ENCODE data around the gene NOLC1. TPM values are rescaled to one million over a fixed set of nuclear protein-coding genes. Genes with fewer than 3 reads are reported as not detected.

NOLC1 gene
- total RNA-seq, 2 experiments from 2014 or later, result 210 to 215 TPM

- intact Hi-C loops (cut with micrococcal nuclease), result no loop called here
- ChIA-PET CTCF (interaction anchor here (0.6 to 2.4 kb wide), 7 partner anchors 13 to 78 kb away, joined by 3 to 13 read pairs (median 5); partner anchors contain the start of gene PPRC1), POLR2A (interaction anchor here (0.7 to 12.5 kb wide), 9 partner anchors 10 to 333 kb away, joined by 3 to 250 read pairs (median 9); partner anchors contain the start of genes LDB1 and OGA)
- no peaks in the 10 kb centered on the region for H3K27me3 Mint-ChIP-seq
- peak overlapping the region; percentile 99 for H3K27ac Mint-ChIP-seq
- ATAC-seq (no peak), DNase-seq (no peak)
- H3K4me1 Mint-ChIP-seq (ENCODE audit: low read depth), result peaks cover 35% of the 10 kb centered on the region
- H3K4me3 Mint-ChIP-seq, result peak overlapping the region; percentile 97
- no peak for TF ChIP-seq CTCF (IDR thresholded peaks at IDR 0.05)
- peaks cover 86% of the 10 kb centered on the region for H3K36me3 Mint-ChIP-seq (ENCODE audit: low read depth)
- no peaks in the 10 kb centered on the region for H3K9me3 Mint-ChIP-seq
Measured at GRCh38 chr10:102150970-102151773, 1.0 kb upstream of the NOLC1 start.

GRCh38 chr10:102152545-102152890 is 329 bp downstream of the NOLC1 start:
- Mint-ChIP-seq H3K4me1 (ENCODE audit: low read depth) (peaks cover 49% of the 10 kb centered on the region), H3K9me3 (no peaks in the 10 kb centered on the region), H3K4me3 (peak overlapping the region; percentile 97), H3K27ac (peak overlapping the region; percentile 99), H3K36me3 (ENCODE audit: low read depth) (peaks cover 86% of the 10 kb centered on the region), H3K27me3 (no peaks in the 10 kb centered on the region)
- no peak for TF ChIP-seq CTCF (IDR thresholded peaks at IDR 0.05)
- intact Hi-C loops (cut with micrococcal nuclease), result loop anchor here (2.0 kb wide), 1 partner anchor 20 kb away; the partner anchor contains the start of gene PPRC1
- ChIA-PET CTCF (interaction anchor here (0.8 to 2.4 kb wide), 7 partner anchors 14 to 79 kb away, joined by 3 to 13 read pairs (median 3); partner anchors contain the start of gene PPRC1), POLR2A (interaction anchor here (0.6 to 12.5 kb wide), 13 partner anchors 9 to 334 kb away, joined by 3 to 250 read pairs (median 8); partner anchors contain the start of genes FBXL15, LDB1 and OGA)
- ATAC-seq (peak; percentile 11), DNase-seq (peak; percentile 59)

- H3K36me3 Mint-ChIP-seq (ENCODE audit: low read depth), result peaks cover 88% of the 10 kb centered on the region
- intact Hi-C loops (cut with micrococcal nuclease), result loop anchor here (2.0 kb wide), 1 partner anchor 20 kb away; the partner anchor contains the start of gene PPRC1
- CTCF ChIA-PET, result interaction anchor here (0.8 to 1.4 kb wide), 4 partner anchors 14 to 240 kb away, joined by 3 to 4 read pairs (median 3); no protein-coding TSS in a partner anchor
- H3K9me3 Mint-ChIP-seq, result no peaks in the 10 kb centered on the region
- peaks cover 52% of the 10 kb centered on the region for H3K4me1 Mint-ChIP-seq (ENCODE audit: low read depth)
- TF ChIP-seq CTCF (IDR thresholded peaks at IDR 0.05), result no peak
- no peak for ATAC-seq
- POLR2A ChIA-PET, result interaction anchor here (0.6 to 12.5 kb wide), 13 partner anchors 8 to 335 kb away, joined by 3 to 250 read pairs (median 8); partner anchors contain the start of genes CUEDC2 and OGA
- H3K27ac Mint-ChIP-seq, result peak overlapping the region; percentile 99
- no peak for DNase-seq
- peak overlapping the region; percentile 97 for H3K4me3 Mint-ChIP-seq
- H3K27me3 Mint-ChIP-seq, result no peaks in the 10 kb centered on the region
Measured at GRCh38 chr10:102153093-102153620, 968 bp downstream of the NOLC1 start.

- intact Hi-C loops (cut with micrococcal nuclease), result no loop called here
- no peak for ATAC-seq
Measured at GRCh38 chr10:102154466-102155116, 2.4 kb downstream of the NOLC1 start.

More at GRCh38 chr10:102154466-102155116, 2.4 kb downstream of the NOLC1 start:
- Mint-ChIP-seq H3K9me3 (no peaks in the 10 kb centered on the region), H3K4me3 (peak overlapping the region; percentile 67), H3K27me3 (no peaks in the 10 kb centered on the region), H3K36me3 (ENCODE audit: low read depth) (peaks cover 89% of the 10 kb centered on the region), H3K4me1 (ENCODE audit: low read depth) (peaks cover 57% of the 10 kb centered on the region), H3K27ac (peak overlapping the region; percentile 64)
- CTCF ChIA-PET, result interaction anchor here (0.6 to 7.6 kb wide), 3 partner anchors 14 to 239 kb away, joined by 3 to 88 read pairs (median 4); no protein-coding TSS in a partner anchor
- POLR2A ChIA-PET, result interaction anchor here (0.9 to 12.5 kb wide), 8 partner anchors 7 to 277 kb away, joined by 3 to 250 read pairs (median 11); partner anchors contain the start of gene LDB1
- no peak for DNase-seq
- no peak for TF ChIP-seq CTCF (IDR thresholded peaks at IDR 0.05)
